Measurements from ENCODE around the gene RASAL1.

Gene RASAL1

GRCh38 chr12:113055594-113056380, 79.8 kb downstream of the RASAL1 start:
- DNase-seq, result no peak

- DNase-seq, result no peak
Measured at GRCh38 chr12:113054948-113055486, 80.5 kb downstream of the RASAL1 start.

DNA sequence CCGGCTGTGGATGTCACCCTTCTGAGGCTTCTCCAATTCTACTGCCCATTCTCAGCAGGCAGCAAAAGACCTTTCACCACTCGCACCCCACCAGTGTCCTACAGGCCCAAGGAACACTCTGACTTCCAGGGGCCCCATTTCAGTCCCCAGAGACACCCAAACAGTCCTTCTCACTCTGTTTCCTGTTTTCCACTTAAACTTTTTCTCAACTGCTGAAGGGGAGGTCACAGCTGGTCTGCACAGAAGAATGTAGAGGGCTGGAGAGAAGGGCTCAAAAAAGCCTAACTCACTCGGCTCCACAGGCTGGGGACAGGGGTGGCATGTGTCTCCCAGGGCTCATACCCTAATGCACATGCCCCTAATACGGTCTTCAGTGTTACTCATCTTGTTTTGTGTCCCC, 83.2 kb downstream of the RASAL1 start:
- no peak for DNase-seq

DNA sequence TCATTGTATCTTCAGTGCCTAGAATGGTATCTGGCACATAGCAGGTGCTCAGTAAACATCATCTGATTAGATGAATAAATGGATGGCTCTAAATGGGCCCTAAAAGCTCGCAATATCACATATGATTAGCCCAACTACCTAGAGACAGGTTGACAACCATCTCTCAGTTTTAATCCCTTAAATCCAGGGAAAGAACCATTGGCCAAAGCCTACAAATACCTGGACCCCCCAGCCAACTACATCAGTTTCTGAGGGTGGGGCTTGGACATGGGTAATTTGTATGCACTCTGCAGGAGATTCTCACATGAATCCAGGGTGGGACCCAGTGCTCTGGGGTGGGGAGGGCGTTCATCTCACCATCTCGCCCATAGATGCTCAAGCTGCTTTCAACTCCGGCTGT, 83.8 kb downstream of the RASAL1 start:
- DNase-seq, result no peak

GRCh38 chr12:113050795-113051194, 84.8 kb downstream of the RASAL1 start:
- no peak for DNase-seq

DNA sequence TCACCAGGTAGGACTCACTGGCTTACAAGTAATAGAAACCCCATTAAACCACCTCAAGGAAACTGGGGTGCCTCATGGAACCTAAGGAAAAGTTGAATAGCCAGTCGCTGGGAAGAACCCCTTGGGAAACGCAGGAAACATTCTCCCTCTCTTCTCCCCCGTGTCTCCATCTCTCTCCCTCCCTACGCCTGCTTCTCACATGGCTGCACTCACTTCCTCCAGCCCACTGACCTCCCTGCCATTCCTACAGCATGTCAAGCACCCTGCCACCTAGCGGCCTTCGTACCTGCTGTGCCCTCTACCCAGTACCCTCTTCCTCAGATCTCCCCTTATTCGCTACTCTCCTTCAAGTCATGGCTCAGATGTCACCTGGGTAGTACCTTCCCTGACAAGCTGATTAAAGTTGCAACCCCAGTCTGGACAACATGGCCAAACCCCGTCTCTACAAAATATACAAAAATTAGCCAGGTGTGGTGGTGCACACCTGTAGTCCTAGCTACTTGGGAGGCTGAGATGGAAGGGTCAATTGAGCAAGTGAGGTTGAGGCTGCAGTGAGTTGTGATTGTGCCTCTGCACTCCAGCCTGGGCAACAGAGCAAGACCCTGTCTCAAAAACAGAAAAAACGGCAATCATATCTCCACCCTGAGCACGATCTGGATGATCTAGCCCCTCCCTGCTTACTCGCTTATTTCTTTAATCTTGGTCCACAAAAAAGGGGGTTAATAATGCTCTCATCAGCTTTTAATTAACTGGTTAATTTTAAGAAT, 85.4 kb downstream of the RASAL1 start:
- DNase-seq, result no peak

All from activated CD4-positive, alpha-beta T cell treated with anti-CD3 and anti-CD28 coated beads, Interleukin-2, amount 50 U/mL, for 4 hours (primary cell).